ENCODE data around the gene AFF1.

Gene AFF1

DNA sequence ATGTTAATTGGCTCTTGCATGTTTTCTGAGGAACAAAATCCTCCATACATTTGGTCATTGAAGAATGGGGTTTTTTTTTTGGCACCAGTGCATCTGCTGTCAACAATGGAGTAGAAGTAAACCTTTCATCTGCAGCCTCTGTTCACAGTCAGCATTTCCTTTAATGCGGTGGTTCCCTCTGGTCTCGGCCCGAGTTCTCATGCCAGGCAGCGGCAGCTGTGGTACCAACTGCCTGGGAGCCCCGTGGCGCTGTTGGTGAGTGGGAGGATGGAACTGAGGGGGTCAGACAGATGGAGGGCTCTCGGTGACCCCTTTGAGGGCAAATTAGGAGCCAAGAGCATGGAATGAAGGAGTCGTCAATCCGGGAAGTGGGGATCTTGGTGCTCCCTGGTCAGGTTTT is 114.7 kb downstream of the AFF1 start:
- H4K8ac ChIP-seq (ENCODE audit: low read depth, low read length): no peak overlapping the region

DNA sequence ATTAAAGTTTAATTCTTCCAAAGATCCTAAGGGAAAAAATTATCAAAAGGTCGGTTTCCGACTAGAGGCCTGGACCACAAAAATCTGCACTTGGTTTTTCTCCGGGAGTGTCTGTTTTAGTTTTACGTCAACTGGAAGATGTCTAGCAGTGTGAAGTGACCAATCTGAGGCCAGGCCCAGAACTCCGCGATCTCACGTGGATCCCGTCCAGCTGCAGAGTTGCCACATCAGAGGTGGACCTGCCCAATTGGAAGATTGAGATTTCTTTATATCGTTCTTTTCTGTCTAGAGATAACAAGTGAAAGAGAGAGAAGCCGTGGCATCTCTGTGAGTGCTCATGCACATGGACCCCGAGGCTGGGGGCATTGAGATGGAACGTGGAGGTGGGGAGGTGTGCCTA is 115.8 kb downstream of the AFF1 start:
- Histone ChIP-seq H4K8ac (ENCODE audit: low read depth, low read length) (no peak overlapping the region), H2AK5ac (ENCODE audit: low read length) (no peak overlapping the region), H3K23ac (ENCODE audit: low read length) (no peak overlapping the region), H3K79me1 (ENCODE audit: low read length) (no peaks in the 10 kb centered on the region), H3K4me3 (ENCODE audit: low read depth, low read length) (no peak overlapping the region), H2AFZ (ENCODE audit: insufficient read depth, low read length, poor library complexity) (no peak overlapping the region), H2BK120ac (ENCODE audit: insufficient read depth, low read length, poor library complexity) (no peak overlapping the region), H3K18ac (ENCODE audit: low read length) (no peak overlapping the region), H3K9ac (ENCODE audit: low read length) (no peak overlapping the region), H3K14ac (ENCODE audit: low read length) (no peak overlapping the region), H3K4me1 (ENCODE audit: control insufficient read depth in 1 of 2, insufficient read depth in 2 of 2, low read length in 2 of 2) (peaks cover 0 to 4% of the 10 kb centered on the region in 2 experiments), H3K4ac (ENCODE audit: low read depth, low read length) (no peak overlapping the region), H3K4me2 (ENCODE audit: low read length) (no peak overlapping the region), H4K12ac (ENCODE audit: low read depth, low read length) (no peak overlapping the region), H2BK5ac (ENCODE audit: low read depth, low read length, poor library complexity) (no peak overlapping the region), H4K91ac (ENCODE audit: low read depth, low read length) (no peak overlapping the region), H2BK12ac (ENCODE audit: low read length) (no peak overlapping the region), H3K27me3 (ENCODE audit: insufficient read depth, low read length) (no peaks in the 10 kb centered on the region), H3K79me2 (ENCODE audit: control insufficient read depth, insufficient read depth, low read length, poor library complexity) (no peaks in the 10 kb centered on the region), H3K36me3 (ENCODE audit: control insufficient read depth in 1 of 2, insufficient read depth in 2 of 2, low read length in 2 of 2) (peaks cover 8 to 11% of the 10 kb centered on the region in 2 experiments), H3K27ac (ENCODE audit: low read depth, low read length) (no peak overlapping the region), H3K9me3 (ENCODE audit: insufficient read depth, low read depth, low read length) (no peaks in the 10 kb centered on the region)
- WGBS (ENCODE audit: extremely low coverage, insufficient coverage, insufficient read length): no CpG with 5 or more reads among the region's 12 CpGs
- DNase-seq: no peak

More for the DNA sequence above, 114.7 kb downstream of the AFF1 start:
- Histone ChIP-seq H2AK5ac (ENCODE audit: low read length) (no peak overlapping the region), H3K9ac (ENCODE audit: low read length) (no peak overlapping the region), H3K79me2 (ENCODE audit: control insufficient read depth, insufficient read depth, low read length, poor library complexity) (no peaks in the 10 kb centered on the region), H3K79me1 (ENCODE audit: low read length) (no peaks in the 10 kb centered on the region), H2BK12ac (ENCODE audit: low read length) (no peak overlapping the region), H3K36me3 (ENCODE audit: control insufficient read depth in 1 of 2, insufficient read depth in 2 of 2, low read length in 2 of 2) (peaks cover 8 to 11% of the 10 kb centered on the region in 2 experiments), H3K9me3 (ENCODE audit: insufficient read depth, low read depth, low read length) (no peaks in the 10 kb centered on the region), H2AFZ (ENCODE audit: insufficient read depth, low read length, poor library complexity) (no peak overlapping the region), H3K18ac (ENCODE audit: low read length) (no peak overlapping the region), H3K27ac (ENCODE audit: low read depth, low read length) (no peak overlapping the region), H4K12ac (ENCODE audit: low read depth, low read length) (no peak overlapping the region), H2BK5ac (ENCODE audit: low read depth, low read length, poor library complexity) (no peak overlapping the region), H3K23ac (ENCODE audit: low read length) (no peak overlapping the region), H3K4ac (ENCODE audit: low read depth, low read length) (no peak overlapping the region), H3K4me3 (ENCODE audit: low read depth, low read length) (no peak overlapping the region), H3K4me2 (ENCODE audit: low read length) (no peak overlapping the region), H2BK120ac (ENCODE audit: insufficient read depth, low read length, poor library complexity) (no peak overlapping the region), H3K27me3 (ENCODE audit: insufficient read depth, low read length) (no peaks in the 10 kb centered on the region), H3K4me1 (ENCODE audit: control insufficient read depth in 1 of 2, insufficient read depth in 2 of 2, low read length in 2 of 2) (peaks cover 2 to 8% of the 10 kb centered on the region in 2 experiments), H3K14ac (ENCODE audit: low read length) (no peak overlapping the region), H4K91ac (ENCODE audit: low read depth, low read length) (no peak overlapping the region)
- WGBS (ENCODE audit: extremely low coverage, insufficient coverage, insufficient read length): no CpG with 5 or more reads among the region's 9 CpGs
- no peak for DNase-seq

DNA sequence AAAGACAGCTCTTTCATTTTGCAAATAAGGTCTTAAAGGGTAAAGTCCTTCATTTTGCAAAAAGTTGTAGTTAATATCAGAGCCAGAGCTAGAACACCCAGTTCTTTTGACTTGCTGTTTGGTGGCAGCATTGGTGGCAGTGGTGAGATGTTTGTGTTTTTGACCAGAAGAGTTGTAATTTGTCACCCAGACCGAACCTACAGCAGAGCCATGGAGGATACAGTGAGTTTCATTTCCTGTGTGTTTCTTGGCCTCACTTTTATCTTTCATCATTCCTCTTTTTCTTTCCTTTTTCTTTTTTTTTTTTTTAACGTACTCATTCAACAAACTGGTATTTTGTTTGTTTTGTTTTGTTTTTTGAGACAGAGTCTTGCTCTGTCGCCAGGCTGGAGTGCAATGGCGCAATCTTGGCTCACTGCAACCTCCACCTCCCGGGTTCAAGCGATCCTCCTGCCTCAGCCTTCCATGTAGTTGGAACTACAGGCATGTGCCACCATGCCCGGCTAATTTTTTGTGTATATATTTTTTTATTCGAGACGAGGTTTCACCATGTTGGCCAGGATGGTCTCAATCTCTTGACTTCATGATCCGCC is 116.4 kb downstream of the AFF1 start:
- Histone ChIP-seq H3K4me2 (ENCODE audit: low read length) (no peak overlapping the region), H3K23ac (ENCODE audit: low read length) (no peak overlapping the region), H4K8ac (ENCODE audit: low read depth, low read length) (no peak overlapping the region), H3K14ac (ENCODE audit: low read length) (no peak overlapping the region), H3K79me1 (ENCODE audit: low read length) (no peaks in the 10 kb centered on the region), H3K9ac (ENCODE audit: low read length) (no peak overlapping the region), H4K91ac (ENCODE audit: low read depth, low read length) (no peak overlapping the region), H3K36me3 (ENCODE audit: control insufficient read depth in 1 of 2, insufficient read depth in 2 of 2, low read length in 2 of 2) (peaks cover 8 to 9% of the 10 kb centered on the region in 2 experiments), H3K27me3 (ENCODE audit: insufficient read depth, low read length) (no peaks in the 10 kb centered on the region), H4K12ac (ENCODE audit: low read depth, low read length) (no peak overlapping the region), H3K9me3 (ENCODE audit: insufficient read depth, low read depth, low read length) (no peaks in the 10 kb centered on the region), H3K27ac (ENCODE audit: low read depth, low read length) (no peak overlapping the region), H3K79me2 (ENCODE audit: control insufficient read depth, insufficient read depth, low read length, poor library complexity) (no peaks in the 10 kb centered on the region), H3K18ac (ENCODE audit: low read length) (no peak overlapping the region), H3K4me1 (ENCODE audit: control insufficient read depth in 1 of 2, insufficient read depth in 2 of 2, low read length in 2 of 2) (peaks cover 0 to 4% of the 10 kb centered on the region in 2 experiments), H2BK12ac (ENCODE audit: low read length) (no peak overlapping the region), H2BK5ac (ENCODE audit: low read depth, low read length, poor library complexity) (no peak overlapping the region), H2AK5ac (ENCODE audit: low read length) (no peak overlapping the region), H2AFZ (ENCODE audit: insufficient read depth, low read length, poor library complexity) (no peak overlapping the region), H3K4ac (ENCODE audit: low read depth, low read length) (no peak overlapping the region), H3K4me3 (ENCODE audit: low read depth, low read length) (no peak overlapping the region), H2BK120ac (ENCODE audit: insufficient read depth, low read length, poor library complexity) (no peak overlapping the region)
- peak in 1 of 2 donors; percentile 35 for DNase-seq
- WGBS (ENCODE audit: extremely low coverage, insufficient coverage, insufficient read length): no CpG with 5 or more reads among the region's 10 CpGs

DNA sequence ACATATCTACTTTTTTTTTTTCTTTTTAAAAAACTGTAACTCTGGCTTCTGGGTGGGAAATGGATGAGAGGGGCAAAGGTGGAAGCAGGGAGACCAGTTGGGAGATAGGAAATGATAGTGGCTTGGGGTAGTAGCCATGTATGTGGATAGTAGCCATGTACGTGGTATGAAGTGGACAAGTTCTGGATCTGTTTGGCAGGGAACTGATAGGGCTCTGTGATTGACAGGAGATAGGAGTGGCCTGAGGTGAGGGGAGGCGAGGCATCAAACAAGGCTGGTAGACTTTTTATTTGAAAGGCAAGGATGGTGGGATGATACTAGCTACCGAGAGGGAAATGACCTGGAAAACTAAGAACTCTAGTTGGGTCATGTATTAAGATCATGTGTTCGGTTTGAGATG is 117.8 kb downstream of the AFF1 start:
- Histone ChIP-seq H3K79me1 (ENCODE audit: low read length) (no peaks in the 10 kb centered on the region), H3K18ac (ENCODE audit: low read length) (no peak overlapping the region), H3K27ac (ENCODE audit: low read depth, low read length) (no peak overlapping the region), H3K14ac (ENCODE audit: low read length) (no peak overlapping the region), H3K27me3 (ENCODE audit: insufficient read depth, low read length) (no peaks in the 10 kb centered on the region), H3K4me2 (ENCODE audit: low read length) (no peak overlapping the region), H3K36me3 (ENCODE audit: control insufficient read depth in 1 of 2, insufficient read depth in 2 of 2, low read length in 2 of 2) (peaks cover 2 to 3% of the 10 kb centered on the region in 2 experiments), H2BK5ac (ENCODE audit: low read depth, low read length, poor library complexity) (no peak overlapping the region), H3K4me3 (ENCODE audit: low read depth, low read length) (no peak overlapping the region), H4K8ac (ENCODE audit: low read depth, low read length) (no peak overlapping the region), H2AFZ (ENCODE audit: insufficient read depth, low read length, poor library complexity) (no peak overlapping the region), H3K4me1 (ENCODE audit: control insufficient read depth in 1 of 2, insufficient read depth in 2 of 2, low read length in 2 of 2) (peaks cover 0 to 4% of the 10 kb centered on the region in 2 experiments), H4K12ac (ENCODE audit: low read depth, low read length) (no peak overlapping the region), H2BK120ac (ENCODE audit: insufficient read depth, low read length, poor library complexity) (no peak overlapping the region), H3K23ac (ENCODE audit: low read length) (no peak overlapping the region), H4K91ac (ENCODE audit: low read depth, low read length) (no peak overlapping the region), H3K9ac (ENCODE audit: low read length) (peak overlapping the region; percentile 29), H3K9me3 (ENCODE audit: insufficient read depth, low read depth, low read length) (no peaks in the 10 kb centered on the region), H2BK12ac (ENCODE audit: low read length) (no peak overlapping the region), H3K4ac (ENCODE audit: low read depth, low read length) (no peak overlapping the region), H3K79me2 (ENCODE audit: control insufficient read depth, insufficient read depth, low read length, poor library complexity) (no peaks in the 10 kb centered on the region), H2AK5ac (ENCODE audit: low read length) (no peak overlapping the region)
- no CpG with 5 or more reads among the region's 4 CpGs for WGBS (ENCODE audit: extremely low coverage, insufficient coverage, insufficient read length)
- no peak for DNase-seq

All from trophoblast cell (in vitro differentiated cells and primary cell).